GM23248 (cell line): Measurements from ENCODE around the gene ATP2A3. TPM values are rescaled to one million over a fixed set of nuclear protein-coding genes. Genes with fewer than 3 reads are reported as not detected.

ENCODE experiments used
- DNase-seq: peaks from one replicate; pipeline ENCODE4 v3.0.0-alpha.2; 2015
- H2AFZ ChIP-seq: fragments of 200-600 bp; sonication (generic); 2 replicates; pipeline ENCODE4 v1.6.1; 2016; ENCODE audit warnings: antibody characterized with exemption
- H3F3A ChIP-seq: fragments of 200-600 bp; sonication (generic); 2 replicates; pipeline ENCODE4 v1.6.1; 2016; ENCODE audit warnings: mild to moderate bottlenecking, antibody characterized with exemption, mixed run types; ENCODE audit not compliant: insufficient read depth
- H3K27ac ChIP-seq: fragments of 200-600 bp; sonication (generic); 2 replicates; pipeline ENCODE4 v1.5.1; 2016; ENCODE audit warnings: mild to moderate bottlenecking
- H3K27me3 ChIP-seq: fragments of 200-600 bp; sonication (generic); replicated peaks from 2 replicates; pipeline ENCODE4 v1.6.1; 2016; ENCODE audit warnings: mild to moderate bottlenecking; ENCODE audit not compliant: insufficient read depth
- H3K36me3 ChIP-seq: fragments of 200-600 bp; sonication (generic); 2 replicates; pipeline ENCODE4 v1.6.1; 2016; ENCODE audit warnings: low read depth, mild to moderate bottlenecking
- H3K4me1 ChIP-seq: fragments of 200-600 bp; sonication (generic); 2 replicates; pipeline ENCODE4 v1.6.1; 2016; ENCODE audit warnings: mild to moderate bottlenecking; ENCODE audit not compliant: insufficient read depth
- H3K4me2 ChIP-seq: fragments of 200-600 bp; sonication (generic); one replicate; pipeline ENCODE4 v1.6.1; 2016; ENCODE audit warnings: mild to moderate bottlenecking; ENCODE audit not compliant: unreplicated experiment
- H3K4me3 ChIP-seq: fragments of 200-600 bp; sonication (generic); 2 replicates; pipeline ENCODE4 v1.5.1; 2016; ENCODE audit warnings: mild to moderate bottlenecking
- H3K79me2 ChIP-seq: fragments of 200-600 bp; sonication (generic); 2 replicates; pipeline ENCODE4 v1.6.1; 2016; ENCODE audit warnings: mild to moderate bottlenecking; ENCODE audit not compliant: insufficient read depth
- H3K9ac ChIP-seq: fragments of 200-600 bp; sonication (generic); 2 replicates; pipeline ENCODE4 v1.6.1; 2016; ENCODE audit warnings: mild to moderate bottlenecking
- H3K9me2 ChIP-seq: fragments of 200-600 bp; sonication (generic); 2 replicates; pipeline ENCODE4 v1.6.1; 2016; ENCODE audit warnings: mixed run types, mild to moderate bottlenecking, moderate library complexity; ENCODE audit not compliant: insufficient read depth
- H3K9me3 ChIP-seq: fragments of 200-600 bp; sonication (generic); one replicate; pipeline ENCODE4 v1.6.1; 2017; ENCODE audit warnings: low read depth
- H4K20me1 ChIP-seq: fragments of 200-600 bp; sonication (generic); 2 replicates; pipeline ENCODE4 v1.6.0; 2016; ENCODE audit not compliant: insufficient read depth
- EZH2 ChIP-seq: fragments of 200-600 bp; sonication (generic); IDR thresholded peaks from 2 replicates; pipeline ENCODE4 v1.6.1; 2018; ENCODE audit warnings: antibody characterized with exemption, mild to moderate bottlenecking; ENCODE audit not compliant: insufficient read depth, poor library complexity, severe bottlenecking
- EZH2phosphoT487 ChIP-seq: fragments of 200-600 bp; sonication (generic); IDR thresholded peaks from 2 replicates; pipeline ENCODE4 v1.6.1; 2018; ENCODE audit warnings: antibody characterized with exemption, moderate library complexity, mild to moderate bottlenecking, low read depth; ENCODE audit not compliant: insufficient read depth
- WGBS, 2 experiments: methylation state at CpG; one replicate each; pipeline ENCODE4 v1.1.6; 2015 to 2017; ENCODE audit warnings: low lambda C conversion rate in 2 of 2, low coverage in 1 of 2; ENCODE audit errors: missing lambda C conversion rate in 2 of 2; 5-methylcytosine and 5-hydroxymethylcytosine counted together
- in situ Hi-C: fragments of 300-500 bp; cut with MboI; formaldehyde crosslinking; loops from 2 replicates; pipeline ENCODE4 v1.15.0; 2020
- polyA plus RNA-seq: library from polyadenylated mRNA; unstranded; fragments of >200 nt; fragmentation: Nextera tagmentation; extraction: Ambion mirVana; gene quantifications from 2 replicates; pipeline ENCODE4 v1.2.1, GENCODE V29; 2016
- total RNA-seq: library from RNA; depleted of rRNA; stranded (reverse); fragments of >200 nt; shearing (Covaris generic); gene quantifications from 2 replicates; pipeline ENCODE4 v1.2.3, GENCODE V29; 2014

The ATP2A3 gene
- total and polyA plus RNA-seq, 2 experiments from 2014 or later: 0.81 to 0.86 TPM

GRCh38 chr17:3893720-3894116 lies 70.5 kb downstream of the ATP2A3 start:
- Histone ChIP-seq H3K9ac (peak overlapping the region; percentile 74; the same call in 1 of the 2 replicates), H3K79me2 (no peaks in the 10 kb centered on the region)

DNA sequence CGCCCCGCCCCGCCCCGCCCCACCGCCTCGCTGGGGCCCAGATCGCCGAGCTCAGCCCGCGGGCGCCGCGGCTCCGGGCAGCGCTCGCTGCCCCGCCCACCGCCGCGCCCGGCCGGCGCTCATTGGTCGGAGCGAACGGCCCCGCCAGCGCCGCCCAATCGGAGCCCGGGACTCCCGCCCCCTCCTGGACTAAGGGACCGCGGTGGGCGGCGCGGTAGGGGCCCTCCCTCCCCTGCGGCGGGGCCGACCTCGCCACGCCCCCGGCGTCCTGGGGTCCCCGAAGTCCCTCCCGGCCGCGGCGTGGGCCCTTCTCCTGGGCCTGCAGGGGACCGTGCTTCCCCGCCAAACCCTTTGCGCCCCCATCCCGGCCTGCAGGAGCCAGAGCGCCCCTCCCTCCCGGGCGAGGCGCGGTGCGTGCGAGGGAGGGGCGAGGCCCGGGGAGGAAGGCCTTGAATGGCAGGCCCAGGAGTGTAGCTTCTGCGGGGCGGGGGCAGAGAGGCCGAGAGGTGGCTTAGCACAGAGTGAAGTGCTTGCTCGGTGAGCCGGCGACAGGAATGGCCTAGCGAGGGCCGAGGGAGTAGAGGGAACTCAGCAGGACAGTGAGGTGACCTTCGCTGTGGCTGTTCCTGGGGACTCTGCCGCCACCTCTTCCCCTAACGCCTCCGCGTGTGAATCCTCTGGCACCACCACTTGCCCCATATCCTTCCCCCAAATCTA lies 71.1 kb downstream of the ATP2A3 start, which contains the start of gene CAMKK1:
Gene CAMKK1 (minus strand): TSS at position 51 of the 717 bp plus-strand sequence. CDS start 7,366 bp downstream, outside the sequence.
- H3K4me3 ChIP-seq: peak within 1 kb of the TSS; percentile 66
- peak within 1 kb of the TSS; percentile 83 for H2AFZ ChIP-seq
- 8 to 19% methylated on average over 20 to 50 of the region's 75 CpGs for WGBS, 2 experiments
- TF ChIP-seq EZH2phosphoT487: no peak
- TF ChIP-seq EZH2: no peak
- DNase-seq: peak; percentile 95
- H3K4me1 ChIP-seq: peaks cover 32% of the 10 kb centered on the region
- H3K27me3 ChIP-seq: no peaks in the 10 kb centered on the region
- no peaks in the 10 kb centered on the region for H4K20me1 ChIP-seq
- peak within 1 kb of the TSS; percentile 79 for H3K9ac ChIP-seq
- no peaks in the 10 kb centered on the region for H3K9me2 ChIP-seq
- no peaks in the 10 kb centered on the region for H3K79me2 ChIP-seq
- H3K9me3 ChIP-seq: no peaks in the 10 kb centered on the region
- H3K4me2 ChIP-seq: peak within 1 kb of the TSS; percentile 84
- peaks cover 25% of the 10 kb centered on the region for H3F3A ChIP-seq
- H3K36me3 ChIP-seq: no peaks in the 10 kb centered on the region
- peak within 1 kb of the TSS; percentile 96 for H3K27ac ChIP-seq
- in situ Hi-C loops: no loop called here

More at GRCh38 chr17:3893720-3894116, 70.5 kb downstream of the ATP2A3 start:
- no peak overlapping the region for H3K27ac ChIP-seq
- no peak overlapping the region for H3K4me2 ChIP-seq
- no peaks in the 10 kb centered on the region for H4K20me1 ChIP-seq
- peak overlapping the region; percentile 66; the same call in 1 of the 2 replicates for H3K4me3 ChIP-seq
- TF ChIP-seq EZH2 (no peak), EZH2phosphoT487 (no peak)
- peaks cover 30% of the 10 kb centered on the region for H3K4me1 ChIP-seq
- H3K27me3 ChIP-seq: no peaks in the 10 kb centered on the region
- no peaks in the 10 kb centered on the region for H3K9me3 ChIP-seq
- peaks cover 24% of the 10 kb centered on the region for H3F3A ChIP-seq
- DNase-seq: no peak
- H3K9me2 ChIP-seq: no peaks in the 10 kb centered on the region
- H2AFZ ChIP-seq: peak overlapping the region; percentile 83
- in situ Hi-C loops: no loop called here
- WGBS, 2 experiments: 90% methylated on average over 7 of the region's 7 CpGs
- H3K36me3 ChIP-seq: no peaks in the 10 kb centered on the region

DNA sequence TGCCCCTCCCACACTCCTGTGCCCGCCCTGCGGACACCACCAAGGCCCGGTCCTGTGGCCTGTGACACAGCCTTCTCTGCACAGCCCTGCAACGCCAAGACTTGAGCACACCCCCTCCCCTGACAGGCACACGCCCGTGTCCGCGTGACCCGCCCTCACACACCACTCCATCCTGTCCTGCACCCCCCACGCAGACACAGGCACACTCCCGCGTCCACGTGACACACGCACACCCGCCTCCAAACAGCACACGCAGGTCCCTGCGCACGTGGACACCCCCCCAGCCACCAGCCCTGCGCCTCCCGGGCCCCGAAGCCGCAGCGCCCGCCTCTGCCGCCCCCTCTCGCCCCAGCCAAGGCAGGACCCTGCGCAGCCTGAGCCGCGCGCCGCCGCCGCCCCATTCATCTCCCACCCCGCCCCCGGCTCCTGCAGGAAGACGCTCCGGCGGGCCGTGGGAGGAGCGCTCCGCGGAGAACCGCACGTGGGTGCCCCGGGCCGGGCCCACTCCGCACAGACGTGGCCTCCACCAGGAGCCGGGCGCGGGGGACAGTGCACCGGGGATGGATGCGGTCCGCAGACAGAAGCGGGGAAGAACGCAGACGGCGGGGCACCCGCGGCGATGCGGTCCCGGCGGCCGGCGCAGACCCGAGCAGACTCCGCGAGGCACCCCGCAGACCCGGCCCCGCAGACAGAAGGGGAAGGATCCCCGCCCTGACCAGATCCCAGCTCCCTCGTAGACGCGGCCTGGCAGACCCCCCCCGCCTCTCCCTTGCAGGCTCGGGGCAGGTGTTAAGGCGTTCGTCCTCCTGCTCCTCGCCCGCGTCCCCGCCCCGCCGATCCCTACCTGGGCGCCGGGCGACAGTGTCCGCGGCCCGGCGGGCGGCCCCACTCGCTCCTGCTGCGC lies 71.9 kb downstream of the ATP2A3 start:
- Histone ChIP-seq H3K4me2 (peak overlapping the region; percentile 76), H3K4me3 (peak overlapping the region; percentile 66), H2AFZ (peak overlapping the region; percentile 36), H4K20me1 (no peaks in the 10 kb centered on the region), H3K9ac (peak overlapping the region; percentile 79), H3K79me2 (peaks cover 4% of the 10 kb centered on the region; the same call in 1 of the 2 replicates), H3K9me3 (no peaks in the 10 kb centered on the region), H3F3A (peaks cover 33% of the 10 kb centered on the region), H3K36me3 (no peaks in the 10 kb centered on the region), H3K27me3 (no peaks in the 10 kb centered on the region), H3K27ac (peak overlapping the region; percentile 96), H3K4me1 (peaks cover 37% of the 10 kb centered on the region), H3K9me2 (no peaks in the 10 kb centered on the region)
- peak; percentile 86 for DNase-seq
- in situ Hi-C loops: no loop called here
- 2 to 3% methylated on average over 37 to 77 of the region's 96 CpGs for WGBS, 2 experiments
- TF ChIP-seq EZH2: no peak
- no peak for TF ChIP-seq EZH2phosphoT487

- Histone ChIP-seq H3F3A (peaks cover 33% of the 10 kb centered on the region), H3K79me2 (peaks cover 11% of the 10 kb centered on the region), H3K4me1 (peaks cover 37% of the 10 kb centered on the region), H4K20me1 (no peaks in the 10 kb centered on the region), H3K27ac (peak overlapping the region; percentile 96), H2AFZ (no peak overlapping the region; the same call in 1 of the 2 replicates), H3K4me3 (peak overlapping the region; percentile 66), H3K4me2 (peak overlapping the region; percentile 76), H3K36me3 (no peaks in the 10 kb centered on the region), H3K9me2 (no peaks in the 10 kb centered on the region), H3K27me3 (no peaks in the 10 kb centered on the region), H3K9me3 (no peaks in the 10 kb centered on the region), H3K9ac (peak overlapping the region; percentile 79)
- whole genome bisulfite sequencing, 2 experiments: 46 to 49% methylated on average over 5 to 12 of the region's 12 CpGs
- TF ChIP-seq EZH2: no peak
- no peak for TF ChIP-seq EZH2phosphoT487
- peak; percentile 51 for DNase-seq
- in situ Hi-C loops: no loop called here
These were observed 72.6 kb downstream of the ATP2A3 start for GRCh38 chr17:3891626-3892094.
